ENCODE data around the gene SAMD3.

DNA sequence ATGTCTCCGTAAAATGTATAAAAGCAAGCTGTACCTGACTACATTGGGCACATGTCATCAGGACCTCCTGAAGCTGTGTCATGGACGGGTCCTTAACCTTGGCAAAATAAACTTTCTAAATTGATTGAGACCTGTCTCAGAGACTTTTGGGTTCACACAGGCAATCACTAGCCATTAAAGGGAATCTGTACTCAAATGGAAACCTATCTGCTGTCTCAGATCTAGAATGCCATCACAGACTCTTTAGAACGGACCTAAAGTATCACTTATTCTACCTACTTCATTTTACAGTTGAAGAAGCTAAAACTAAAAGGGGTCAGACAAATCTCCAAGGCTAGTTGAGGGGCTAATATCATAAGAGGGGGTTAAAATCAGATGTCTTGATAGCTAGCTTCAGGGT lies 11.1 kb downstream of the SAMD3 start:
- TF ChIP-seq, protein P1, sequence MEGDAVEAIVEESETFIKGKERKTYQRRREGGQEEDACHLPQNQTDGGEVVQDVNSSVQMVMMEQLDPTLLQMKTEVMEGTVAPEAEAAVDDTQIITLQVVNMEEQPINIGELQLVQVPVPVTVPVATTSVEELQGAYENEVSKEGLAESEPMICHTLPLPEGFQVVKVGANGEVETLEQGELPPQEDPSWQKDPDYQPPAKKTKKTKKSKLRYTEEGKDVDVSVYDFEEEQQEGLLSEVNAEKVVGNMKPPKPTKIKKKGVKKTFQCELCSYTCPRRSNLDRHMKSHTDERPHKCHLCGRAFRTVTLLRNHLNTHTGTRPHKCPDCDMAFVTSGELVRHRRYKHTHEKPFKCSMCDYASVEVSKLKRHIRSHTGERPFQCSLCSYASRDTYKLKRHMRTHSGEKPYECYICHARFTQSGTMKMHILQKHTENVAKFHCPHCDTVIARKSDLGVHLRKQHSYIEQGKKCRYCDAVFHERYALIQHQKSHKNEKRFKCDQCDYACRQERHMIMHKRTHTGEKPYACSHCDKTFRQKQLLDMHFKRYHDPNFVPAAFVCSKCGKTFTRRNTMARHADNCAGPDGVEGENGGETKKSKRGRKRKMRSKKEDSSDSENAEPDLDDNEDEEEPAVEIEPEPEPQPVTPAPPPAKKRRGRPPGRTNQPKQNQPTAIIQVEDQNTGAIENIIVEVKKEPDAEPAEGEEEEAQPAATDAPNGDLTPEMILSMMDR (IDR thresholded peaks at IDR 0.05; ENCODE audit: extremely low read depth in 1 of 2, insufficient read depth in 1 of 2, low read depth in 1 of 2, low read length in 2 of 2), result no peak
- TF ChIP-seq EZH2 (IDR thresholded peaks at IDR 0.05; ENCODE audit: borderline replicate concordance, low read depth, low read length, severe bottlenecking), result no peak
- TF ChIP-seq MYC (IDR thresholded peaks at IDR 0.05; ENCODE audit: low read depth, low read length), result no peak
- TF ChIP-seq POLR2AphosphoS5 (IDR thresholded peaks at IDR 0.05; ENCODE audit: insufficient read depth, low read depth, low read length), result no peak
- TF ChIP-seq POLR2A (IDR thresholded peaks at IDR 0.05; ENCODE audit: low read depth, low read length), result no peak
- TF ChIP-seq, protein P2, sequence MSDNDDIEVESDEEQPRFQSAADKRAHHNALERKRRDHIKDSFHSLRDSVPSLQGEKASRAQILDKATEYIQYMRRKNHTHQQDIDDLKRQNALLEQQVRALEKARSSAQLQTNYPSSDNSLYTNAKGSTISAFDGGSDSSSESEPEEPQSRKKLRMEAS (IDR thresholded peaks at IDR 0.05; ENCODE audit: insufficient read depth, insufficient read length), result no peak
- no peak for TF ChIP-seq JUN (IDR thresholded peaks at IDR 0.05; ENCODE audit: borderline replicate concordance, insufficient read depth, insufficient read length, low read depth)
- no peak for TF ChIP-seq FOS (IDR thresholded peaks at IDR 0.05; ENCODE audit: borderline replicate concordance, insufficient read depth, low read length)
- TF ChIP-seq GATA2 (IDR thresholded peaks at IDR 0.05; ENCODE audit: insufficient read depth, insufficient read length, low read depth, low read length), result no peak

Measured in endothelial cell of umbilical vein (primary cell).